ENCODE results near the gene PTPRT. TPM values are rescaled to one million over a fixed set of nuclear protein-coding genes. Genes with fewer than 3 reads are reported as not detected.

The PTPRT gene
- polyA plus RNA-seq, 3 donors, result not detected

DNA sequence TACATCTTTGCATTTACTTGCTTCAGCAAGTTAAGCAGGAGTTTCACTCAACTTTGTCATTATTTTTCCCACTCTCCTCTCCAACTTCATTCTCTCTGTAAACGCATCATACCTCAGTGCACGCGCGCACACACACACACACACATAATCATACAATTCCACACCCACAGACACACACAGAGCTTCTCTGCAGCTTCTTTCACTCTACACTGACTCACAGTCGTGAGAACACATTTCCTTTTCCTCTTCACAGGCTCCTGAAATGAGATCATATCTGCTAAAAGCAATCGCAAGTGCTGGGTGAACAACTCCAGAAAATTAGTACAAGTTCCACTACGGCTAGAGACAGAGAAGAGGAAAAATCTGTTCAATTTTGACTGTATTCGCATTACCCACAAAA, 215.4 kb downstream of the PTPRT start:
- H3K27ac ChIP-seq (ENCODE audit: low read depth in 1 of 2, low read length in 2 of 2), result no peak overlapping the region
- Mint-ChIP-seq H3K9me3 (peaks cover 0 to 4% (median 0%) of the 10 kb centered on the region in 7 donors), H3K27me3 (ENCODE audit: low read depth in 3 of 3) (peaks cover 0 to 2% (median 0%) of the 10 kb centered on the region in 3 donors), H3K4me1 (no peaks in the 10 kb centered on the region), H3K36me3 (no peaks in the 10 kb centered on the region), H3K27ac (no peak overlapping the region), H3K4me3 (no peak overlapping the region)
- H3K9ac ChIP-seq (ENCODE audit: insufficient read depth, low read length, poor library complexity, severe bottlenecking), result no peak overlapping the region
- no peaks in the 10 kb centered on the region for H4K20me1 ChIP-seq (ENCODE audit: insufficient read depth, low read length)
- no peak overlapping the region for H2AFZ ChIP-seq (ENCODE audit: insufficient read depth, low read depth, low read length, poor library complexity, severe bottlenecking)
- TF ChIP-seq, protein P1, sequence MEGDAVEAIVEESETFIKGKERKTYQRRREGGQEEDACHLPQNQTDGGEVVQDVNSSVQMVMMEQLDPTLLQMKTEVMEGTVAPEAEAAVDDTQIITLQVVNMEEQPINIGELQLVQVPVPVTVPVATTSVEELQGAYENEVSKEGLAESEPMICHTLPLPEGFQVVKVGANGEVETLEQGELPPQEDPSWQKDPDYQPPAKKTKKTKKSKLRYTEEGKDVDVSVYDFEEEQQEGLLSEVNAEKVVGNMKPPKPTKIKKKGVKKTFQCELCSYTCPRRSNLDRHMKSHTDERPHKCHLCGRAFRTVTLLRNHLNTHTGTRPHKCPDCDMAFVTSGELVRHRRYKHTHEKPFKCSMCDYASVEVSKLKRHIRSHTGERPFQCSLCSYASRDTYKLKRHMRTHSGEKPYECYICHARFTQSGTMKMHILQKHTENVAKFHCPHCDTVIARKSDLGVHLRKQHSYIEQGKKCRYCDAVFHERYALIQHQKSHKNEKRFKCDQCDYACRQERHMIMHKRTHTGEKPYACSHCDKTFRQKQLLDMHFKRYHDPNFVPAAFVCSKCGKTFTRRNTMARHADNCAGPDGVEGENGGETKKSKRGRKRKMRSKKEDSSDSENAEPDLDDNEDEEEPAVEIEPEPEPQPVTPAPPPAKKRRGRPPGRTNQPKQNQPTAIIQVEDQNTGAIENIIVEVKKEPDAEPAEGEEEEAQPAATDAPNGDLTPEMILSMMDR (IDR thresholded peaks at IDR 0.05), result no peak
- intact Hi-C loops (cut with micrococcal nuclease), result no loop called here
- H3K4me3 ChIP-seq (replicated peaks in 1 of 3; ENCODE audit: low read depth in 2 of 3, low read length in 3 of 3), result no peak overlapping the region
- H3K36me3 ChIP-seq (replicated peaks in 1 of 2; ENCODE audit: control insufficient read depth in 1 of 2, insufficient read depth in 2 of 2, low read length in 2 of 2), result no peaks in the 10 kb centered on the region
- no peaks in the 10 kb centered on the region for H3K4me1 ChIP-seq (ENCODE audit: control insufficient read depth in 1 of 2, insufficient read depth in 2 of 2, low read length in 2 of 2)
- no peak for DNase-seq
- H3K27me3 ChIP-seq (ENCODE audit: control insufficient read depth in 2 of 2, insufficient read depth in 2 of 2, low read length in 2 of 2), result no peaks in the 10 kb centered on the region
- 87% methylated on average over 5 of the region's 8 CpGs for WGBS (ENCODE audit: insufficient coverage)
- H3K9me3 ChIP-seq (replicated peaks in 1 of 2; ENCODE audit: control insufficient read depth in 1 of 2, insufficient read depth in 1 of 2, low read length in 2 of 2), result no peaks in the 10 kb centered on the region
- no peaks in the 10 kb centered on the region for H3K79me2 ChIP-seq (ENCODE audit: insufficient read depth, low read length)
- H3K4me2 ChIP-seq (replicated peaks; ENCODE audit: extremely low read depth, low read length, poor library complexity, severe bottlenecking), result no peak overlapping the region

DNA sequence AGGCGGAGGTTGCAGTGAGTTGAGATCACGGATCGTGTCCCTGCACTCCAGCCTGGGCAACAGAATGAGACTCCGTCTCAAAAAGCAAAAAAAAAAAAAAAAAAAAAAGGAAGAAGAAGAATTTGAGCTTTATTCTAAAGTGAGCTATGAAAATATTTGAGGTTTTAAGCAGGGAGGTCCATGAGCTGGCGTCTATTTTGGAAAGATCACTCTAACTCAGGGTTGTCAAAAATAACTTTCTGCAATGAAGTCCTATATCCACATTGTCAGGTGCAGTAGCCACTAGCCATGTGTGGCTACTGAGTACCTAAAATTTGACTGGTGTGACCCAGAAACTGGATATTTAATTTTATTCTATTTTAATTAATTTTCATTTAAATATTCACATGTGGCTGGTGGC, 217.1 kb downstream of the PTPRT start:
- Histone ChIP-seq H3K4me1 (ENCODE audit: control insufficient read depth in 1 of 2, insufficient read depth in 2 of 2, low read length in 2 of 2) (no peaks in the 10 kb centered on the region), H3K36me3 (replicated peaks in 1 of 2; ENCODE audit: control insufficient read depth in 1 of 2, insufficient read depth in 2 of 2, low read length in 2 of 2) (no peaks in the 10 kb centered on the region), H3K27ac (ENCODE audit: low read depth in 1 of 2, low read length in 2 of 2) (no peak overlapping the region), H4K20me1 (ENCODE audit: insufficient read depth, low read length) (no peaks in the 10 kb centered on the region), H3K4me3 (replicated peaks in 1 of 3; ENCODE audit: low read depth in 2 of 3, low read length in 3 of 3) (no peak overlapping the region), H3K27me3 (ENCODE audit: control insufficient read depth in 2 of 2, insufficient read depth in 2 of 2, low read length in 2 of 2) (no peaks in the 10 kb centered on the region), H2AFZ (ENCODE audit: insufficient read depth, low read depth, low read length, poor library complexity, severe bottlenecking) (no peak overlapping the region), H3K4me2 (replicated peaks; ENCODE audit: extremely low read depth, low read length, poor library complexity, severe bottlenecking) (no peak overlapping the region), H3K9ac (ENCODE audit: insufficient read depth, low read length, poor library complexity, severe bottlenecking) (no peak overlapping the region), H3K79me2 (ENCODE audit: insufficient read depth, low read length) (no peaks in the 10 kb centered on the region), H3K9me3 (replicated peaks in 1 of 2; ENCODE audit: control insufficient read depth in 1 of 2, insufficient read depth in 1 of 2, low read length in 2 of 2) (no peaks in the 10 kb centered on the region)
- Mint-ChIP-seq H3K4me1 (no peaks in the 10 kb centered on the region), H3K9me3 (peaks cover 0 to 4% (median 3%) of the 10 kb centered on the region in 7 donors), H3K27me3 (ENCODE audit: low read depth in 3 of 3) (peaks cover 0 to 2% (median 0%) of the 10 kb centered on the region in 3 donors), H3K4me3 (no peak overlapping the region), H3K27ac (no peak overlapping the region), H3K36me3 (no peaks in the 10 kb centered on the region)
- intact Hi-C loops (cut with micrococcal nuclease), result no loop called here
- TF ChIP-seq, protein P1 (IDR thresholded peaks at IDR 0.05), result no peak
- 100% methylated on average over 1 of the region's 5 CpGs for WGBS (ENCODE audit: insufficient coverage)
- DNase-seq, result no peak

All from CD14-positive monocyte (primary cell).